ENCODE data around the gene LAMC1. TPM values are rescaled to one million over a fixed set of nuclear protein-coding genes. Genes with fewer than 3 reads are reported as not detected.

LAMC1 gene
- total and polyA plus RNA-seq, 2 donors (not counting 1 experiment from before 2014, with no cell fraction given), result 408 to 604 TPM

DNA sequence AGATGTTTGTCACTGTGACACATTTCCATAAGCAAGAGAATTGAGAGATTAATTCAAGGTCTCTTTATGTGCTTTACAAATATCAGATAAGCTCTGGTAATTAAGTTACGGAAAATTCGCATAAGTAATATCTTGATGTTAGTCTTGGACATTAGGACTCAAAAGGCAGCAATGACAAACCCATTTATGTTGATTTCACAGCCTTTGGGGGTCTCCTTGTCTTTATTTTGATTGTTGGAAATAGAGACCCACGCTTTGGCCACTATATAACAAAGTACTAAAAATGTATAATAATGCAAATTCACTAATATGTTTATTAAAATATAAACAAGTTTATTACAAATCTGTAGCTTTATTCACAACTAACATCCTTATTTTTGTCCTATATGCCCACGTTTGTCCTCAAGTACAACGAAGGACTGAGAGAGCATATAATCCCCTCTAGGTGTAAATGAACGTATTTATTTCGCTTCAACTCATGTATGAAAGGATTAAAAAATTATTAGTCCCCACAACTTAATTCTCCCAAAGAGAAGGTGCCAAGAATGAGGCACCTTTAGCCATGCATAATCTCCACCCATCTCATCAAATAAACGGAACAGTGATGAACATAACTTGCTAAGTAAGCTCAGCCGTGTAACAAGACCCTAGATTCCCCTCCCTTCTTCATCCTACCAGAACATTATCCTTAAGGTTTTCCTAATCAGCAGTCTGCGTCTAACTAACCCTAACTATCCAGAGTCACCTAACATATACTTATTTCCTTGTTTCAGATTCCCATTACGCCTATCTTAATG is 1.6 kb upstream of the LAMC1 start:
- no peaks in the 10 kb centered on the region for H3K9me3 ChIP-seq (ENCODE audit: control insufficient read depth, insufficient read depth, low read depth, low read length)
- peak overlapping the region; percentile 41 to 75 (median 68) for H3K4me3 ChIP-seq (replicated peaks in 1 of 4; ENCODE audit: control extremely low read depth in 1 of 4, insufficient read depth in 1 of 4, low read depth in 3 of 4, low read length in 4 of 4)
- H2AFZ ChIP-seq (ENCODE audit: low read length), result peak overlapping the region; percentile 40
- TF ChIP-seq, protein P1, sequence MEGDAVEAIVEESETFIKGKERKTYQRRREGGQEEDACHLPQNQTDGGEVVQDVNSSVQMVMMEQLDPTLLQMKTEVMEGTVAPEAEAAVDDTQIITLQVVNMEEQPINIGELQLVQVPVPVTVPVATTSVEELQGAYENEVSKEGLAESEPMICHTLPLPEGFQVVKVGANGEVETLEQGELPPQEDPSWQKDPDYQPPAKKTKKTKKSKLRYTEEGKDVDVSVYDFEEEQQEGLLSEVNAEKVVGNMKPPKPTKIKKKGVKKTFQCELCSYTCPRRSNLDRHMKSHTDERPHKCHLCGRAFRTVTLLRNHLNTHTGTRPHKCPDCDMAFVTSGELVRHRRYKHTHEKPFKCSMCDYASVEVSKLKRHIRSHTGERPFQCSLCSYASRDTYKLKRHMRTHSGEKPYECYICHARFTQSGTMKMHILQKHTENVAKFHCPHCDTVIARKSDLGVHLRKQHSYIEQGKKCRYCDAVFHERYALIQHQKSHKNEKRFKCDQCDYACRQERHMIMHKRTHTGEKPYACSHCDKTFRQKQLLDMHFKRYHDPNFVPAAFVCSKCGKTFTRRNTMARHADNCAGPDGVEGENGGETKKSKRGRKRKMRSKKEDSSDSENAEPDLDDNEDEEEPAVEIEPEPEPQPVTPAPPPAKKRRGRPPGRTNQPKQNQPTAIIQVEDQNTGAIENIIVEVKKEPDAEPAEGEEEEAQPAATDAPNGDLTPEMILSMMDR (conservative IDR thresholded peaks at IDR 0.05 in 1 of 2, IDR thresholded peaks at IDR 0.05 in 1 of 2; ENCODE audit: low read depth in 1 of 2, low read length in 2 of 2), result no peak
- TF ChIP-seq EZH2 (IDR thresholded peaks at IDR 0.05; ENCODE audit: low read length, missing control alignments), result no peak
- H3K27me3 ChIP-seq (ENCODE audit: control insufficient read depth, insufficient read depth, low read length), result no peaks in the 10 kb centered on the region
- H4K20me1 ChIP-seq (ENCODE audit: control insufficient read depth, extremely low read depth, insufficient read depth, low read length), result no peaks in the 10 kb centered on the region
- H3K79me2 ChIP-seq (ENCODE audit: control insufficient read depth, insufficient read depth, low read length), result peaks cover 33% of the 10 kb centered on the region
- DNase-seq (ENCODE audit: low read depth in 2 of 2), result no peak
- peaks cover 5% of the 10 kb centered on the region for H3K4me1 ChIP-seq (ENCODE audit: control insufficient read depth, extremely low read depth, insufficient read depth, low read length)
- peak overlapping the region; percentile 79 for H3K4me2 ChIP-seq (ENCODE audit: extremely low read depth, insufficient read depth, low read length)
- H3K36me3 ChIP-seq (ENCODE audit: control insufficient read depth, insufficient read depth, low read length), result no peaks in the 10 kb centered on the region
- H3K9ac ChIP-seq (ENCODE audit: insufficient read depth, low read length), result peak overlapping the region; percentile 55
- H3K27ac ChIP-seq (ENCODE audit: insufficient read depth, low read length), result peak overlapping the region; percentile 97

DNA sequence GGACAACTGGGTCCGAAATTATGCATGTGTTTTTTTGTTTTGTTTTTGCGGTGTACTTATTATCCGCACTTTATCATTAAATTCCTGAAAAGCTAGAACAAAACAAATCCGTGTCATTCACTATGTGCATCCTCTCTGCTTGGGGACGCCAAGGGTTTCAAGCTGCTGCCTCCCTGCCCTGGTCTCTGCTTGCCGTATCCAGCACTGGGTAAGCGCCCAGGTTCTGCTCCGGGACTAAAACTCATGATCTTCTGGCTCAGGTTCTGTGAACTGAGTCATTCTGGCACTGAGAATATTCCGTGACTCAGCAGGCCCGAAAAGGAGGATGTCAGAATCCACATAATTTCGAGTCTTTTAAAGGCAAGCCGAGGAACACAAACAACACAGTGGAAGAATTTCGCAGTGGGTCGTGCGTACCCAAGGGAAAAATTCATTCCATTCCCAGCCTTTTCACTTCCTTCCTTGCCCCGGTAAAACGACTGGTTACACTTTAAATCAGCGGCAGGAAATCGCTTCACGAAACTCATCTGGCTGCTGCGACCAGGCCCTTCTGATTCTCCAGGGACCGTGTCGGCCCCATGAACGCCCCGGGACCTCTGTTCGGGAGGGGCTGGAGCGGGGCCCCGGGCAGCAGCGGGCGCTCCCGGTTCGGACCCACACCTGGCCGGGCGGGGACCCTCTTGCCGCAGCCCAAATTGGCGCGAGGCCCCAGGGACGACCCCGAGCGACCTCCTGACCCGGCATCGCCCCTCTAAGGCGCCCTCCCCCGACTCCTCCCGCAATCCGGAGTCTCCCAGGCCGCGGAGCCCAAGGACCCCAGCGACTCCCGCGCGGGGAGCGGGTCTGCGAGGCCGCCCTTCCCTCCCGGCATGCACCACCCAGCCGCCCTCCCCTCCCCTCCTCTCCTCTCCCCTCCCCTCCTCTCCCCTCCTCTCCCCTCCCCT is 746 bp upstream of the LAMC1 start:
- Histone ChIP-seq H3K27me3 (ENCODE audit: control insufficient read depth, insufficient read depth, low read length) (no peaks in the 10 kb centered on the region), H3K9ac (ENCODE audit: insufficient read depth, low read length) (peak overlapping the region; percentile 84), H3K36me3 (ENCODE audit: control insufficient read depth, insufficient read depth, low read length) (no peaks in the 10 kb centered on the region), H3K4me1 (ENCODE audit: control insufficient read depth, extremely low read depth, insufficient read depth, low read length) (peaks cover 6% of the 10 kb centered on the region), H3K27ac (ENCODE audit: insufficient read depth, low read length) (peak overlapping the region; percentile 97), H3K4me2 (ENCODE audit: extremely low read depth, insufficient read depth, low read length) (peak overlapping the region; percentile 79), H3K79me2 (ENCODE audit: control insufficient read depth, insufficient read depth, low read length) (peaks cover 42% of the 10 kb centered on the region), H4K20me1 (ENCODE audit: control insufficient read depth, extremely low read depth, insufficient read depth, low read length) (no peaks in the 10 kb centered on the region), H3K4me3 (replicated peaks in 1 of 4; ENCODE audit: control extremely low read depth in 1 of 4, insufficient read depth in 1 of 4, low read depth in 3 of 4, low read length in 4 of 4) (peak overlapping the region; percentile 41 to 75 (median 68)), H2AFZ (ENCODE audit: low read length) (peak overlapping the region; percentile 40), H3K9me3 (ENCODE audit: control insufficient read depth, insufficient read depth, low read depth, low read length) (no peaks in the 10 kb centered on the region)
- no peak for TF ChIP-seq EZH2 (IDR thresholded peaks at IDR 0.05; ENCODE audit: low read length, missing control alignments)
- TF ChIP-seq, protein P1 (conservative IDR thresholded peaks at IDR 0.05 in 1 of 2, IDR thresholded peaks at IDR 0.05 in 1 of 2; ENCODE audit: low read depth in 1 of 2, low read length in 2 of 2), result no peak
- DNase-seq (ENCODE audit: low read depth in 2 of 2), result peak; percentile 96 to 99

All from fibroblast of lung (primary cell).